ENCODE results near the gene CMYA5.

- TF ChIP-seq EZH2 (IDR thresholded peaks at IDR 0.05; ENCODE audit: borderline replicate concordance, low read depth, low read length, severe bottlenecking), result no peak
- no peak for TF ChIP-seq CTCF (IDR thresholded peaks at IDR 0.05; ENCODE audit: extremely low read depth in 1 of 2, insufficient read depth in 1 of 2, low read depth in 1 of 2, low read length in 2 of 2)
- no peak for TF ChIP-seq POLR2A (IDR thresholded peaks at IDR 0.05; ENCODE audit: low read depth, low read length)
- TF ChIP-seq GATA2 (IDR thresholded peaks at IDR 0.05; ENCODE audit: insufficient read depth, insufficient read length, low read depth, low read length), result no peak
Measured at GRCh38 chr5:79844571-79844970, 154.9 kb downstream of the CMYA5 start.

Measured in endothelial cell of umbilical vein (primary cell).